C4-2B (cell line): Measurements from ENCODE around the gene APOBEC3A.
"Not testable (repeated sequence)": the region's sequence is repeated elsewhere in the genome, so short reads cannot be mapped to it uniquely, and the experiment has no call there.

ENCODE experiments used
- CTCF ChIP-seq: fragments of 450-650 bp; conservative IDR thresholded peaks from 2 replicates; pipeline ENCODE4 v1.5.1; 2017; ENCODE audit warnings: mild to moderate bottlenecking
- ZFX ChIP-seq: fragments of 450-650 bp; IDR thresholded peaks from 2 replicates; pipeline ENCODE4 v1.6.1; 2017

DNA sequence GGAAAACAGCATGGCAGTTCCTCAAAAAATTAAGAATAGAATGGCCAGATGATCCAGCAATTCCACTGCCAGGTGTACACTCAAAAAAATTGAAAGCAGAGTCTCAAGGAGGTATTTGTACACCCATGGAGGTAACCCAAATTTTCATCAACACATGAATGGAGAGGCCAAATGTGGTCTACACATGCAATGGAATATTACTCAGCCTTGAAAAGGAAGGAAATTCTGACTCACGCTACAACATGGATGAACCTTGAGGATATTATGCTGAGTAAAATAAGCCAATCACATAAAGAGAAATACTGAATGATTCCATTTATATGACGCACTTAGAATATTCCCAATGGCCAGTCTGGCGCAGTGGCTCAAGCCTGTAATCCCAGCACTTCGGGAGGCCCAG is 19.9 kb downstream of the APOBEC3A start:
- not testable (repeated sequence) for TF ChIP-seq CTCF, ZFX
